ENCODE results near the gene FOXO6. TPM values are rescaled to one million over a fixed set of nuclear protein-coding genes. Genes with fewer than 3 reads are reported as not detected.

FOXO6 gene
- total RNA-seq, 1 donor from 2014 or later = 9.9 TPM

GRCh38 chr1:41315871-41316270 is 45.4 kb upstream of the FOXO6 start:
- H3K36me3 Mint-ChIP-seq = no peaks in the 10 kb centered on the region
- no peak overlapping the region for H3K4me3 Mint-ChIP-seq
- H3K27ac Mint-ChIP-seq = peak overlapping the region; percentile 4
- peaks cover 34% of the 10 kb centered on the region for H3K4me1 Mint-ChIP-seq (ENCODE audit: unreplicated experiment)
- no peak for DNase-seq (ENCODE audit: extremely low spot score, unreplicated experiment)
- H3K9me3 Mint-ChIP-seq = no peaks in the 10 kb centered on the region
- H3K27me3 Mint-ChIP-seq = peaks cover 4% of the 10 kb centered on the region
- TF ChIP-seq CTCF (conservative IDR thresholded peaks at IDR 0.05) = no peak

- Mint-ChIP-seq H3K27me3 (peaks cover 4% of the 10 kb centered on the region), H3K27ac (peak overlapping the region; percentile 87), H3K4me1 (ENCODE audit: unreplicated experiment) (peaks cover 36% of the 10 kb centered on the region), H3K9me3 (no peaks in the 10 kb centered on the region), H3K36me3 (no peaks in the 10 kb centered on the region), H3K4me3 (peak overlapping the region; percentile 4)
- DNase-seq (ENCODE audit: extremely low spot score, unreplicated experiment) = no peak
- TF ChIP-seq CTCF (conservative IDR thresholded peaks at IDR 0.05) = no peak
Observed at GRCh38 chr1:41317361-41317760, 43.9 kb upstream of the FOXO6 start.

- Mint-ChIP-seq H3K36me3 (no peaks in the 10 kb centered on the region), H3K27ac (peak overlapping the region; percentile 52), H3K27me3 (peaks cover 4% of the 10 kb centered on the region), H3K4me1 (ENCODE audit: unreplicated experiment) (peaks cover 36% of the 10 kb centered on the region), H3K4me3 (no peak overlapping the region), H3K9me3 (no peaks in the 10 kb centered on the region)
- no peak for DNase-seq (ENCODE audit: extremely low spot score, unreplicated experiment)
- no peak for TF ChIP-seq CTCF (conservative IDR thresholded peaks at IDR 0.05)
Observed at GRCh38 chr1:41318135-41318534, 43.1 kb upstream of the FOXO6 start.

- H3K27ac Mint-ChIP-seq = no peak overlapping the region
- no peaks in the 10 kb centered on the region for H3K36me3 Mint-ChIP-seq
- TF ChIP-seq CTCF (conservative IDR thresholded peaks at IDR 0.05) = no peak
- no peak for DNase-seq (ENCODE audit: extremely low spot score, unreplicated experiment)
- no peak overlapping the region for H3K4me3 Mint-ChIP-seq
- peaks cover 4% of the 10 kb centered on the region for H3K27me3 Mint-ChIP-seq
- H3K9me3 Mint-ChIP-seq = no peaks in the 10 kb centered on the region
- peaks cover 36% of the 10 kb centered on the region for H3K4me1 Mint-ChIP-seq (ENCODE audit: unreplicated experiment)
Observed at GRCh38 chr1:41319106-41319755, 42.0 kb upstream of the FOXO6 start.

GRCh38 chr1:41319807-41320711 is 41.2 kb upstream of the FOXO6 start:
- no peak for TF ChIP-seq CTCF (conservative IDR thresholded peaks at IDR 0.05)
- no peaks in the 10 kb centered on the region for H3K9me3 Mint-ChIP-seq
- H3K4me1 Mint-ChIP-seq (ENCODE audit: unreplicated experiment) = peaks cover 33% of the 10 kb centered on the region
- peaks cover 4% of the 10 kb centered on the region for H3K27me3 Mint-ChIP-seq
- peak overlapping the region; percentile 64 for H3K27ac Mint-ChIP-seq
- no peaks in the 10 kb centered on the region for H3K36me3 Mint-ChIP-seq
- no peak for DNase-seq (ENCODE audit: extremely low spot score, unreplicated experiment)
- H3K4me3 Mint-ChIP-seq = peak overlapping the region; percentile 22
